Measurements from ENCODE around the gene MNAT1. TPM values are rescaled to one million over a fixed set of nuclear protein-coding genes. Genes with fewer than 3 reads are reported as not detected.
"Not testable (repeated sequence)": the region's sequence is repeated elsewhere in the genome, so short reads cannot be mapped to it uniquely, and the experiment has no call there.

The MNAT1 gene
- total RNA-seq, 1 donor from 2014 or later = 28.5 TPM

DNA sequence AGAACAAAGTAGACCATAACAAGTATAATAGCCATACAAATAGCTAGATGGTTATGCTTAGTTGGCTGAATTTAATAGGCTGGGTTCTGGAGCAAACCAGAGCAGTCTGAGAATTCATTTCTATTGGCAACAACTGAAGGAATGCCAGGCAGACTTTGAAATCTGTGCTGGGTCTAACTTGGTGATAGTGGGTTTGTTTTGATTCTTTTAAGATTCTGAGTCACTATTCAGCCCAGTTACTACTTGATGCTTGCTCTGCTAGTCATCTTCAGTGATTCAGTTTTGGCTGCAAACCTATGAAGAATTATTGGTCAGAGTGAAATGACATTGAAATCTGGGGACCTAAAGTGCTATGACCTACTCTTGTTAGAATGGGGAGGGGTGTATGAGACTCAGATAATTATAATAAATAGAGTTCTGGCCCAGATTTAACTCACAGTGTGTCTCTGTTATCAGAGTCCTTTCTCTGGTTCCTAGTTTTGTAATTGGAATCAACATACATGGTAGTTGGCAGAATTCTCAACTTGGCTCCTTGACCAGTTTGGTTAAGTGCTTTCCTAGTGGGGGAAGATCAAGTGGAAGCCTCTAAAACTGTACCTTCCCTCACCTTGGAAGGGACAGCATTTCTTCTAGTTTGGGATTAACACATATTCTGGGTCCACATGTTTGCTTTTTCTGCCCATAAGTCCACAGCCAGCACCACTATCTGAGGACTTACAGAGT, 43.5 kb downstream of the MNAT1 start:
- DNase-seq = no peak
- Histone ChIP-seq H3K4me3 (no peak overlapping the region), H3K27me3 (ENCODE audit: low read depth) (no peaks in the 10 kb centered on the region), H3K4me1 (peaks cover 20% of the 10 kb centered on the region), H3K36me3 (no peaks in the 10 kb centered on the region), H3K9me3 (replicated peaks) (no peaks in the 10 kb centered on the region), H3K27ac (replicated peaks) (no peak overlapping the region)
- TF ChIP-seq, protein P1, sequence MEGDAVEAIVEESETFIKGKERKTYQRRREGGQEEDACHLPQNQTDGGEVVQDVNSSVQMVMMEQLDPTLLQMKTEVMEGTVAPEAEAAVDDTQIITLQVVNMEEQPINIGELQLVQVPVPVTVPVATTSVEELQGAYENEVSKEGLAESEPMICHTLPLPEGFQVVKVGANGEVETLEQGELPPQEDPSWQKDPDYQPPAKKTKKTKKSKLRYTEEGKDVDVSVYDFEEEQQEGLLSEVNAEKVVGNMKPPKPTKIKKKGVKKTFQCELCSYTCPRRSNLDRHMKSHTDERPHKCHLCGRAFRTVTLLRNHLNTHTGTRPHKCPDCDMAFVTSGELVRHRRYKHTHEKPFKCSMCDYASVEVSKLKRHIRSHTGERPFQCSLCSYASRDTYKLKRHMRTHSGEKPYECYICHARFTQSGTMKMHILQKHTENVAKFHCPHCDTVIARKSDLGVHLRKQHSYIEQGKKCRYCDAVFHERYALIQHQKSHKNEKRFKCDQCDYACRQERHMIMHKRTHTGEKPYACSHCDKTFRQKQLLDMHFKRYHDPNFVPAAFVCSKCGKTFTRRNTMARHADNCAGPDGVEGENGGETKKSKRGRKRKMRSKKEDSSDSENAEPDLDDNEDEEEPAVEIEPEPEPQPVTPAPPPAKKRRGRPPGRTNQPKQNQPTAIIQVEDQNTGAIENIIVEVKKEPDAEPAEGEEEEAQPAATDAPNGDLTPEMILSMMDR (IDR thresholded peaks at IDR 0.05; ENCODE audit: borderline replicate concordance) = no peak
- intact Hi-C loops (cut with micrococcal nuclease) = no loop called here

DNA sequence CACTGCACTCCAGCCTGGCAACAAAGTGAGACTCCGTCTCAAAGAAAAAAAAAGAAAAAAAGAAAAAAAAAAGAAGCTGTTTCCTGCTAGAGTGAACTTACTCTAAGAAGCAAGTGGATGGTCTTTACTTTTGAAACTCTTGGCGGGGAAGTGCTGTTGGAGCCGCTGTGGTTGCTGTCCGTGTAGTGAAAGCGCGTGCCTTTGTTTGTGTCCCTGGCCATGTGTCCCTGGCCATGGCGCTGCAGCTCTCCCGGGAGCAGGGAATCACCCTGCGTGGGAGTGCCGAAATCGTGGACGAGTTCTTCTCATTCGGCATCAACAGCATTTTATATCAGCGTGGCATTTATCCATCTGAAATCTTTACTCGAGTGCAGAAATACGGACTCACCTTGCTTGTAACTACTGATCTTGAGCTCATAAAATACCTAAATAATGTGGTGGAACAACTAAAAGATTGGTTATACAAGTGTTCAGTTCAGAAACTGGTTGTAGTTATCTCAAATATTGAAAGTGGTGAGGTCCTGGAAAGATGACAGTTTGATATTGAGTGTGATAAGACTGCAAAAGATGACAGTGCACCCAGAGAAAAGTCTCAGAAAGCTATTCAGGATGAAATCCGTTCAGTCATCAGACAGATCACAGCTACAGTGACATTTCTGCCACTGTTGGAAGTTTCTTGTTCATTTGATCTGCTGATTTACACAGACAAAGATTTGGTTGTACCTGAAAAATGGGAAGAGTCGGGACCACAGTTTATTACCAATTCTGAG, 45.4 kb downstream of the MNAT1 start:
- H3K27ac ChIP-seq (replicated peaks); DNase-seq; H3K4me1 ChIP-seq; intact Hi-C loops (cut with micrococcal nuclease); H3K27me3 ChIP-seq (ENCODE audit: low read depth); H3K9me3 ChIP-seq (replicated peaks); H3K4me3 ChIP-seq; H3K36me3 ChIP-seq: not testable (repeated sequence)

DNA sequence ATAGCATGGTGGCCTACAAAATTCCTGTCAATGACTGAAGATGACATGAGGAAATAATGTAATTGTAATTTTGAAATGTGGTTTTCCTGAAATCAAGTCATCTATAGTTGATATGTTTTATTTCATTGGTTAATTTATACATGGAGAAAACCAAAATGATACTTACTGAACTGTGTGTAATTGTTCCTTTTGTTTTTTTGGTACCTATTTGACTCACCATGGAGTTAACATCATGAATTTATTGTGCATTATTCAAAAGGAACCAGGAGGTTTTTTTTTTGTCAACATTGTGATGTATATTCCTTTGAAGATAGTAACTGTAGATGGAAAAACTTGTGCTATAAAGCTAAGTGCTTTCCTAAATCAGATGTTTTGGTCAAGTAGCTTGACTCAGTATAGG, 46.0 kb downstream of the MNAT1 start:
- H3K36me3 ChIP-seq; intact Hi-C loops (cut with micrococcal nuclease): not testable (repeated sequence)

DNA sequence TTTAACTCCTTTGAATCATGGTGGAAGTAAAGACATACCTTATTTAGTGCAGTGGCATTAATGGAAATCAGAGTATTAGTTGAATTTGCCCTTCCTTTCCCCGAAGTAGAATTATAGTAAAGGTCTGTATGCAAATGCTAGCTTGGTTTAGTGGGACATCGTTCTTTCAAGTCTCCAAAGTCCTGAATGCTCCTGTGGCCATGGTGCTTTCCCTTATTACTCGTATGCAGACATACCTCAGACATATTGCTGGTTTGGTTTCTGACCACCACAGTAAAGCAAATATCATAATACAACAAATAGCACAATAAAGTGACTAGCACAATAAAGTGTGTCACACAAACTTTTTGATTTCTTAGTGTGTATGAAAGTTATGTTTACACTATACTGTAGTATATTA, 52.3 kb downstream of the MNAT1 start:
- DNase-seq = no peak
- Histone ChIP-seq H3K4me1 (no peaks in the 10 kb centered on the region), H3K4me3 (no peak overlapping the region), H3K27ac (replicated peaks) (no peak overlapping the region), H3K27me3 (ENCODE audit: low read depth) (no peaks in the 10 kb centered on the region), H3K36me3 (peaks cover 11% of the 10 kb centered on the region), H3K9me3 (replicated peaks) (peaks cover 5% of the 10 kb centered on the region)
- intact Hi-C loops (cut with micrococcal nuclease) = no loop called here
- TF ChIP-seq, protein P1 (IDR thresholded peaks at IDR 0.05; ENCODE audit: borderline replicate concordance) = no peak

More for the DNA sequence above, 46.0 kb downstream of the MNAT1 start:
- not testable (repeated sequence) for DNase-seq; H3K27ac ChIP-seq (replicated peaks); H3K9me3 ChIP-seq (replicated peaks); H3K27me3 ChIP-seq (ENCODE audit: low read depth); H3K4me3 ChIP-seq; H3K4me1 ChIP-seq

DNA sequence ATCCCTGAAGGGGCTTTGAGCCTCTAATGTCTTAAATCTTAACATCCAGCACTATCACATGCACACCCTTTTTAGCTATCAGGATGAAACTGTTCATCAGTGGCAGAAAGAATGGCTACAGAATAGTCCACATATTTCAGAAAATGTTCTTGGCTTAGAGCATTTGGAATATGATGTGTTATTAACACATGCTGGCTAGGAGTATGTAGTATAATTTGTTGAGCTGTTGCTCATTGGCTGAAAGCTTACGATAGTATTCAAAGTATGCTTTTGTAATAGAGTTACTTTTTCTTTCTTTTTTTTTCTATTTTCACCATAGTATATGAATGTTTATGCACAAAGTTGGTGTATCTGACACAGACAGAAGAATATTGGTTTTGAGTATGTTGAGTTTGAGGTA, 55.1 kb downstream of the MNAT1 start:
- TF ChIP-seq, protein P1 (IDR thresholded peaks at IDR 0.05; ENCODE audit: borderline replicate concordance) = no peak
- H3K4me1 ChIP-seq = no peaks in the 10 kb centered on the region
- intact Hi-C loops (cut with micrococcal nuclease) = no loop called here
- no peak overlapping the region for H3K27ac ChIP-seq (replicated peaks)
- H3K4me3 ChIP-seq = no peak overlapping the region
- no peaks in the 10 kb centered on the region for H3K27me3 ChIP-seq (ENCODE audit: low read depth)
- H3K9me3 ChIP-seq (replicated peaks) = peaks cover 15% of the 10 kb centered on the region
- H3K36me3 ChIP-seq = peaks cover 11% of the 10 kb centered on the region
- DNase-seq = no peak

DNA sequence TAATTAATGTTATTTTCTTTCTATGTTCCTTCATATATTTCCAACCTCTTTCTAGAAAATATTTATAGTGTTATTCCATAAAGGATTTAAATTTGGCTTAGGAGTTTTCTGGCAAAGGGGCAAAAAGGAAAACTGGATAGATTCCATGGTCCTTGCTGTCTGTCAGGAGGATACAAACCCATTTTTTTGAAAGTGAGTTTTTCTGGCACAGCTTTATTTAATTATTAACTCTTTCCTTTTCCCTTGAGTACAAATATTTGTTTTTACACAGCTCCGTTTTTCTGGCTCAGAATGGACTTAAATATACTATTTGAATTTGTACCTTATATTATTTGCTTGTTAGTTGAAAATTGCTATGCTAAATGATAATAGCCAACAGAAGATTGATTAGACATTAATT, 56.3 kb downstream of the MNAT1 start:
- Histone ChIP-seq H3K27me3 (ENCODE audit: low read depth) (no peaks in the 10 kb centered on the region), H3K9me3 (replicated peaks) (peaks cover 15% of the 10 kb centered on the region), H3K27ac (replicated peaks) (no peak overlapping the region), H3K4me3 (no peak overlapping the region), H3K4me1 (no peaks in the 10 kb centered on the region), H3K36me3 (peaks cover 11% of the 10 kb centered on the region)
- DNase-seq = no peak
- TF ChIP-seq, protein P1 (IDR thresholded peaks at IDR 0.05; ENCODE audit: borderline replicate concordance) = no peak
- intact Hi-C loops (cut with micrococcal nuclease) = no loop called here
